ENCODE results near the gene PCDHB10. TPM values are rescaled to one million over a fixed set of nuclear protein-coding genes. Genes with fewer than 3 reads are reported as not detected.
A peak's percentile ranks its signal among the peaks of the same experiment; 100 is the strongest.
"Not testable (repeated sequence)": the region's sequence is repeated elsewhere in the genome, so short reads cannot be mapped to it uniquely, and the experiment has no call there.

The PCDHB10 gene
- total RNA-seq, 1 donor, result 2.2 TPM

GRCh38 chr5:141210849-141211248, 18.7 kb downstream of the PCDHB10 start:
- H2AFZ ChIP-seq (ENCODE audit: low read length); DNase-seq (ENCODE audit: insufficient read length, low spot score, missing footprints); H3K79me2 ChIP-seq (ENCODE audit: insufficient read depth, low read length); H3K36me3 ChIP-seq (ENCODE audit: insufficient read depth, low read length); H4K20me1 ChIP-seq (ENCODE audit: insufficient read depth, low read length); H3K4me3 ChIP-seq (ENCODE audit: insufficient read depth, low read length); H3K27ac ChIP-seq (ENCODE audit: low read depth, low read length); H3K27me3 ChIP-seq (ENCODE audit: insufficient read depth, low read length); H3K4me2 ChIP-seq (ENCODE audit: insufficient read depth, low read length); H3K4me1 ChIP-seq (ENCODE audit: insufficient read depth, low read length); H3K9me3 ChIP-seq (ENCODE audit: low read depth, low read length): not testable (repeated sequence)

- peak; percentile 34 for TF ChIP-seq CTCF (IDR thresholded peaks at IDR 0.05; ENCODE audit: extremely low read depth, low read depth, low read length)
- H3K27ac ChIP-seq (ENCODE audit: low read depth, low read length); H3K36me3 ChIP-seq (ENCODE audit: insufficient read depth, low read length); H3K79me2 ChIP-seq (ENCODE audit: insufficient read depth, low read length); DNase-seq (ENCODE audit: insufficient read length, low spot score, missing footprints); H3K4me3 ChIP-seq (ENCODE audit: insufficient read depth, low read length); H2AFZ ChIP-seq (ENCODE audit: low read length); H3K4me2 ChIP-seq (ENCODE audit: insufficient read depth, low read length); H3K9me3 ChIP-seq (ENCODE audit: low read depth, low read length); H3K27me3 ChIP-seq (ENCODE audit: insufficient read depth, low read length); H3K4me1 ChIP-seq (ENCODE audit: insufficient read depth, low read length); H4K20me1 ChIP-seq (ENCODE audit: insufficient read depth, low read length): not testable (repeated sequence)
Measured at GRCh38 chr5:141213656-141214339, 21.6 kb downstream of the PCDHB10 start, which contains the start of gene PCDHB13. PCDHB13 (plus strand) TSS chr5:141213919; CDS start chr5:141214124, 205 bp downstream.

- not testable (repeated sequence) for H3K4me2 ChIP-seq (ENCODE audit: insufficient read depth, low read length); H3K4me3 ChIP-seq (ENCODE audit: insufficient read depth, low read length); H2AFZ ChIP-seq (ENCODE audit: low read length); H3K36me3 ChIP-seq (ENCODE audit: insufficient read depth, low read length); H3K27me3 ChIP-seq (ENCODE audit: insufficient read depth, low read length); H3K27ac ChIP-seq (ENCODE audit: low read depth, low read length); H3K79me2 ChIP-seq (ENCODE audit: insufficient read depth, low read length); H3K4me1 ChIP-seq (ENCODE audit: insufficient read depth, low read length); H3K9me3 ChIP-seq (ENCODE audit: low read depth, low read length); DNase-seq (ENCODE audit: insufficient read length, low spot score, missing footprints); H4K20me1 ChIP-seq (ENCODE audit: insufficient read depth, low read length)
Measured at GRCh38 chr5:141214583-141214982, 22.4 kb downstream of the PCDHB10 start.

- not testable (repeated sequence) for H3K4me3 ChIP-seq (ENCODE audit: insufficient read depth, low read length); H4K20me1 ChIP-seq (ENCODE audit: insufficient read depth, low read length); H3K9me3 ChIP-seq (ENCODE audit: low read depth, low read length); H2AFZ ChIP-seq (ENCODE audit: low read length); H3K4me2 ChIP-seq (ENCODE audit: insufficient read depth, low read length); H3K36me3 ChIP-seq (ENCODE audit: insufficient read depth, low read length); DNase-seq (ENCODE audit: insufficient read length, low spot score, missing footprints); H3K27ac ChIP-seq (ENCODE audit: low read depth, low read length); H3K79me2 ChIP-seq (ENCODE audit: insufficient read depth, low read length); H3K27me3 ChIP-seq (ENCODE audit: insufficient read depth, low read length); H3K4me1 ChIP-seq (ENCODE audit: insufficient read depth, low read length)
Measured at GRCh38 chr5:141215504-141215903, 23.4 kb downstream of the PCDHB10 start.

- H3K9me3 ChIP-seq (ENCODE audit: low read depth, low read length); DNase-seq (ENCODE audit: insufficient read length, low spot score, missing footprints); H3K4me1 ChIP-seq (ENCODE audit: insufficient read depth, low read length); H3K27me3 ChIP-seq (ENCODE audit: insufficient read depth, low read length); H3K4me2 ChIP-seq (ENCODE audit: insufficient read depth, low read length); H2AFZ ChIP-seq (ENCODE audit: low read length); H3K79me2 ChIP-seq (ENCODE audit: insufficient read depth, low read length); H4K20me1 ChIP-seq (ENCODE audit: insufficient read depth, low read length); H3K36me3 ChIP-seq (ENCODE audit: insufficient read depth, low read length); H3K4me3 ChIP-seq (ENCODE audit: insufficient read depth, low read length); H3K27ac ChIP-seq (ENCODE audit: low read depth, low read length): not testable (repeated sequence)
Measured at GRCh38 chr5:141216035-141216434, 23.9 kb downstream of the PCDHB10 start.

Data from osteoblast (primary cell).